SJSA1 (cell line): ENCODE results near the gene SARM1. TPM values are rescaled to one million over a fixed set of nuclear protein-coding genes. Genes with fewer than 3 reads are reported as not detected.

Source experiments
- DNase-seq, 2 experiments: peaks; one replicate each; pipeline ENCODE4 v3.0.0-alpha.2; 2015 to 2020; ENCODE audit warnings: low spot score in 2 of 2, low read depth in 1 of 2
- H3K27ac ChIP-seq: fragments of 250-450 bp; sonication (Bioruptor Pico); 2 replicates; pipeline ENCODE4 v1.5.1; 2020; ENCODE audit warnings: mild to moderate bottlenecking, moderate library complexity
- H3K27me3 ChIP-seq: fragments of 250-450 bp; sonication (Bioruptor Pico); replicated peaks from 2 replicates; pipeline ENCODE4 v1.5.1; 2020; ENCODE audit warnings: mild to moderate bottlenecking, moderate library complexity
- H3K36me3 ChIP-seq: fragments of 250-450 bp; sonication (Bioruptor Pico); 2 replicates; pipeline ENCODE4 v1.5.1; 2020; ENCODE audit warnings: mild to moderate bottlenecking
- H3K4me1 ChIP-seq: fragments of 250-450 bp; sonication (Bioruptor Pico); replicated peaks from 2 replicates; pipeline ENCODE4 v1.6.1; 2021; ENCODE audit warnings: mild to moderate bottlenecking
- H3K4me3 ChIP-seq: fragments of 250-450 bp; sonication (Bioruptor Pico); 2 replicates; pipeline ENCODE4 v1.5.1; 2020; ENCODE audit warnings: mild to moderate bottlenecking
- H3K9me3 ChIP-seq: fragments of 250-450 bp; sonication (Bioruptor Pico); replicated peaks from 2 replicates; pipeline ENCODE4 v1.5.1; 2020; ENCODE audit warnings: mild to moderate bottlenecking
- total RNA-seq: library from RNA; depleted of rRNA; stranded (reverse); fragments of >200 nt; shearing (Covaris generic); gene quantifications from 2 replicates; pipeline ENCODE4 v1.2.3, GENCODE V29; 2014

The SARM1 gene
- total RNA-seq, 1 experiment from 2014 or later = 10.8 TPM

- Histone ChIP-seq H3K9me3 (no peaks in the 10 kb centered on the region), H3K4me1 (peaks cover 18% of the 10 kb centered on the region), H3K27me3 (no peaks in the 10 kb centered on the region), H3K36me3 (peaks cover 6% of the 10 kb centered on the region), H3K27ac (no peak overlapping the region), H3K4me3 (no peak overlapping the region)
- DNase-seq = no peak
These were observed 3.7 kb upstream of the SARM1 start for GRCh38 chr17:28367641-28368305.

GRCh38 chr17:28368306-28368831, 3.1 kb upstream of the SARM1 start:
- H3K9me3 ChIP-seq = no peaks in the 10 kb centered on the region
- peaks cover 24% of the 10 kb centered on the region for H3K4me1 ChIP-seq
- H3K36me3 ChIP-seq = peaks cover 6% of the 10 kb centered on the region; the same call in 1 of the 2 replicates
- no peak for DNase-seq
- no peaks in the 10 kb centered on the region for H3K27me3 ChIP-seq
- no peak overlapping the region for H3K4me3 ChIP-seq
- no peak overlapping the region for H3K27ac ChIP-seq

- H3K36me3 ChIP-seq = 0 out of 2 replicates have a peak, but pooled peaks cover 6% of the 10 kb centered on the region
- no peak for DNase-seq
- H3K27me3 ChIP-seq = no peaks in the 10 kb centered on the region
- H3K4me1 ChIP-seq = peaks cover 24% of the 10 kb centered on the region
- no peaks in the 10 kb centered on the region for H3K9me3 ChIP-seq
- no peak overlapping the region for H3K27ac ChIP-seq
- H3K4me3 ChIP-seq = no peak overlapping the region
These were observed 2.4 kb upstream of the SARM1 start for GRCh38 chr17:28368915-28369683.

GRCh38 chr17:28369684-28370034, 1.8 kb upstream of the SARM1 start:
- no peaks in the 10 kb centered on the region for H3K27me3 ChIP-seq
- DNase-seq = no peak
- H3K4me3 ChIP-seq = no peak overlapping the region
- H3K36me3 ChIP-seq = 0 out of 2 replicates have a peak, but pooled peaks cover 6% of the 10 kb centered on the region
- peaks cover 24% of the 10 kb centered on the region for H3K4me1 ChIP-seq
- no peaks in the 10 kb centered on the region for H3K9me3 ChIP-seq
- H3K27ac ChIP-seq = no peak overlapping the region

GRCh38 chr17:28370035-28370743, 1.3 kb upstream of the SARM1 start, which contains the start of gene VTN:
Gene VTN (minus strand): TSS chr17:28370307. CDS start chr17:28370203, 104 bp downstream.
- no peaks in the 10 kb centered on the region for H3K27me3 ChIP-seq
- H3K36me3 ChIP-seq = 0 out of 2 replicates have a peak, but pooled peaks cover 6% of the 10 kb centered on the region
- 0 out of 2 replicates have a peak within 1 kb of the TSS, but pooled peaks have one; percentile 14 for H3K27ac ChIP-seq
- peak within 1 kb of the TSS; percentile 67 for H3K4me3 ChIP-seq
- H3K9me3 ChIP-seq = no peaks in the 10 kb centered on the region
- DNase-seq = no peak
- peaks cover 24% of the 10 kb centered on the region for H3K4me1 ChIP-seq

- H3K27ac ChIP-seq = 0 out of 2 replicates have a peak overlapping the region, but pooled peaks have one; percentile 14
- H3K4me3 ChIP-seq = peak overlapping the region; percentile 67
These were observed 770 bp upstream of the SARM1 start for GRCh38 chr17:28370744-28371103.

GRCh38 chr17:28372203-28372944, 880 bp downstream of the SARM1 start:
- Histone ChIP-seq H3K36me3 (0 out of 2 replicates have a peak, but pooled peaks cover 6% of the 10 kb centered on the region), H3K27me3 (no peaks in the 10 kb centered on the region), H3K27ac (0 out of 2 replicates have a peak overlapping the region, but pooled peaks have one; percentile 8), H3K4me3 (peak overlapping the region; percentile 67), H3K9me3 (no peaks in the 10 kb centered on the region), H3K4me1 (peaks cover 24% of the 10 kb centered on the region)
- DNase-seq = peak in 1 of 2 experiments; percentile 52

More at GRCh38 chr17:28370744-28371103, 770 bp upstream of the SARM1 start:
- Histone ChIP-seq H3K4me1 (peaks cover 24% of the 10 kb centered on the region), H3K27me3 (no peaks in the 10 kb centered on the region), H3K9me3 (no peaks in the 10 kb centered on the region), H3K36me3 (0 out of 2 replicates have a peak, but pooled peaks cover 6% of the 10 kb centered on the region)
- DNase-seq = no peak

- Histone ChIP-seq H3K4me1 (peaks cover 24% of the 10 kb centered on the region), H3K27ac (no peak overlapping the region), H3K4me3 (peak overlapping the region; percentile 67), H3K27me3 (no peaks in the 10 kb centered on the region), H3K36me3 (0 out of 2 replicates have a peak, but pooled peaks cover 6% of the 10 kb centered on the region), H3K9me3 (no peaks in the 10 kb centered on the region)
- DNase-seq = no peak
These were observed 1.4 kb downstream of the SARM1 start for GRCh38 chr17:28372945-28373274.

- Histone ChIP-seq H3K27me3 (no peaks in the 10 kb centered on the region), H3K36me3 (0 out of 2 replicates have a peak, but pooled peaks cover 4% of the 10 kb centered on the region), H3K4me1 (no peaks in the 10 kb centered on the region), H3K9me3 (no peaks in the 10 kb centered on the region), H3K4me3 (no peak overlapping the region), H3K27ac (no peak overlapping the region)
- no peak for DNase-seq
These were observed 8.6 kb downstream of the SARM1 start for GRCh38 chr17:28379814-28380801.

GRCh38 chr17:28381141-28381825, 9.8 kb downstream of the SARM1 start:
- Histone ChIP-seq H3K27me3 (no peaks in the 10 kb centered on the region), H3K4me1 (no peaks in the 10 kb centered on the region), H3K27ac (no peak overlapping the region), H3K9me3 (no peaks in the 10 kb centered on the region), H3K4me3 (no peak overlapping the region), H3K36me3 (0 out of 2 replicates have a peak, but pooled peaks cover 4% of the 10 kb centered on the region)
- DNase-seq = no peak

- Histone ChIP-seq H3K27ac (no peak overlapping the region), H3K36me3 (peaks cover 5% of the 10 kb centered on the region), H3K27me3 (no peaks in the 10 kb centered on the region), H3K4me3 (no peak overlapping the region), H3K4me1 (no peaks in the 10 kb centered on the region), H3K9me3 (no peaks in the 10 kb centered on the region)
- no peak for DNase-seq
These were observed 13.0 kb downstream of the SARM1 start for GRCh38 chr17:28384281-28385036.
